MCF 10A (cell line): ENCODE measurements around the gene MAML1. TPM values are rescaled to one million over a fixed set of nuclear protein-coding genes. Genes with fewer than 3 reads are reported as not detected.

Experiments
- BruUV-seq: library from RNA; stranded (reverse); fragments of 400-500 nt; replicated peaks from 2 replicates; lab custom pipeline; 2021; lab: Mats Ljungman, UMichigan
- CTCF ChIA-PET: fragments of 300-600 bp; sonication (Branson Sonifier 250); formaldehyde crosslinking; extraction: SDS; loops from one replicate; lab custom pipeline; 2021; ENCODE audit warnings: antibody characterized with exemption, inconsistent platforms; lab: Yijun Ruan, JAX
- POLR2A ChIA-PET: fragments of 300-600, 350-650 bp; sonication (Branson Sonifier 250); formaldehyde crosslinking; extraction: SDS; loops from one replicate; lab custom pipeline; 2020; ENCODE audit warnings: antibody characterized with exemption, inconsistent platforms; lab: Yijun Ruan, JAX
- DNase-seq: peaks from one replicate; pipeline ENCODE4 v3.0.0-alpha.2; 2018; ENCODE audit not compliant: unreplicated experiment
- H3K27ac Mint-ChIP-seq: one replicate; pipeline ENCODE4 v1.8.0; 2022; ENCODE audit warnings: mild to moderate bottlenecking, low read depth, mixed read lengths; ENCODE audit not compliant: unreplicated experiment
- H3K27me3 Mint-ChIP-seq: one replicate; pipeline ENCODE4 v1.8.0; 2022; ENCODE audit warnings: mixed read lengths; ENCODE audit not compliant: insufficient read depth, unreplicated experiment
- H3K36me3 Mint-ChIP-seq: one replicate; pipeline ENCODE4 v1.8.0; 2022; ENCODE audit warnings: mild to moderate bottlenecking, moderate library complexity, mixed read lengths; ENCODE audit not compliant: insufficient read depth, unreplicated experiment
- H3K4me1 Mint-ChIP-seq: one replicate; pipeline ENCODE4 v1.8.0; 2022; ENCODE audit warnings: mixed read lengths; ENCODE audit not compliant: insufficient read depth, unreplicated experiment
- H3K4me3 Mint-ChIP-seq: one replicate; pipeline ENCODE4 v1.8.0; 2022; ENCODE audit warnings: mild to moderate bottlenecking, moderate library complexity, mixed read lengths; ENCODE audit not compliant: unreplicated experiment
- H3K9me3 Mint-ChIP-seq: one replicate; pipeline ENCODE4 v1.8.0; 2022; ENCODE audit warnings: mixed read lengths; ENCODE audit not compliant: unreplicated experiment
- CTCF ChIP-seq: fragments of 200-600 bp; IDR thresholded peaks from one replicate; pipeline ENCODE4 v1.8.0; 2022; ENCODE audit warnings: antibody characterized with exemption, mild to moderate bottlenecking; ENCODE audit not compliant: unreplicated experiment
- intact Hi-C: fragments of 100-400 bp; cut with micrococcal nuclease; formaldehyde crosslinking; loops from 2 replicates; pipeline ENCODE4 v1.14.1; 2022
- total RNA-seq: library from RNA; stranded (reverse); gene quantifications from 2 replicates; pipeline ENCODE4 v1.2.3, GENCODE V29; 2022

Gene MAML1
- total RNA-seq, 1 experiment from 2014 or later: 38.4 TPM

- TF ChIP-seq CTCF: no peak
- ChIA-PET CTCF (interaction anchor here (0.6 kb wide), 1 partner anchor 34 kb away, joined by 3 read pairs; no protein-coding TSS in a partner anchor), POLR2A (interaction anchor here (0.9 kb wide), 1 partner anchor 21 kb away, joined by 3 read pairs; the partner anchor contains the start of gene SQSTM1)
- no peak for DNase-seq
- Mint-ChIP-seq H3K27me3 (no peaks in the 10 kb centered on the region), H3K36me3 (peaks cover 55% of the 10 kb centered on the region), H3K4me1 (peaks cover 32% of the 10 kb centered on the region), H3K27ac (no peak overlapping the region), H3K4me3 (no peak overlapping the region), H3K9me3 (no peaks in the 10 kb centered on the region)
- BruUV-seq: no TSS peak
- intact Hi-C loops: no loop called here
These were observed 67.6 kb downstream of the MAML1 start for GRCh38 chr5:179800071-179800695.

GRCh38 chr5:179800696-179801201 lies 68.1 kb downstream of the MAML1 start:
- no peak for TF ChIP-seq CTCF
- no peak overlapping the region for H3K27ac Mint-ChIP-seq
- no peak for DNase-seq
- no peak overlapping the region for H3K4me3 Mint-ChIP-seq
- H3K27me3 Mint-ChIP-seq: no peaks in the 10 kb centered on the region
- ChIA-PET CTCF (interaction anchor here (0.6 kb wide), 1 partner anchor 34 kb away, joined by 3 read pairs; no protein-coding TSS in a partner anchor), POLR2A (interaction anchor here (0.9 kb wide), 1 partner anchor 20 kb away, joined by 3 read pairs; the partner anchor contains the start of gene SQSTM1)
- no peaks in the 10 kb centered on the region for H3K9me3 Mint-ChIP-seq
- peaks cover 32% of the 10 kb centered on the region for H3K4me1 Mint-ChIP-seq
- peaks cover 52% of the 10 kb centered on the region for H3K36me3 Mint-ChIP-seq
- intact Hi-C loops: no loop called here
- no TSS peak for BruUV-seq

GRCh38 chr5:179801304-179802206 lies 68.9 kb downstream of the MAML1 start:
- peaks cover 31% of the 10 kb centered on the region for H3K4me1 Mint-ChIP-seq
- peak; percentile 31 for TF ChIP-seq CTCF
- no TSS peak for BruUV-seq
- no peak overlapping the region for H3K4me3 Mint-ChIP-seq
- intact Hi-C loops: no loop called here
- CTCF ChIA-PET: interaction anchor here (0.6 to 0.7 kb wide), 2 partner anchors 36 to 51 kb away, joined by 3 to 5 read pairs; no protein-coding TSS in a partner anchor
- H3K27me3 Mint-ChIP-seq: no peaks in the 10 kb centered on the region
- DNase-seq: no peak
- no peak overlapping the region for H3K27ac Mint-ChIP-seq
- H3K36me3 Mint-ChIP-seq: peaks cover 50% of the 10 kb centered on the region
- H3K9me3 Mint-ChIP-seq: no peaks in the 10 kb centered on the region
- POLR2A ChIA-PET: interaction anchor here (0.6 to 2.4 kb wide), 2 partner anchors 19 to 44 kb away, joined by 3 to 5 read pairs; partner anchors contain the start of gene SQSTM1
